Measurements from ENCODE around the gene UBXN11. TPM values are rescaled to one million over a fixed set of nuclear protein-coding genes. Genes with fewer than 3 reads are reported as not detected.

The UBXN11 gene
- total RNA-seq = 1 to 10 TPM; 3.5 to 7.0 (median 3.9) TPM
- polyA plus RNA-seq = 1 to 10 TPM; 3.9 to 6.8 (median 5.8) TPM
- long read RNA-seq, donor 1, partial matches to known transcripts = 4 of 9 reads
- long read RNA-seq, donor 1, other reads (novel, unspliced or antisense) = 4 of 9 reads
- long read RNA-seq, donor 2, partial matches to known transcripts = 3 of 18 reads
- long read RNA-seq, donor 2, other reads (novel, unspliced or antisense) = 9 of 18 reads

- WGBS, 3 donors = 2 to 4% (median 2%) methylated on average over 48 to 51 of the region's 51 CpGs
- ATAC-seq (peak; percentile 98 to 100 (median 100)), DNase-seq (peak; percentile 87 to 92)
- intact Hi-C loops (cut with DNase I) = no loop called here
- Histone ChIP-seq H3K4me1 (peaks cover 13% of the 10 kb centered on the region), H3K27ac (peak within 1 kb of the TSS; percentile 36), H3K4me3 (peak within 1 kb of the TSS; percentile 95), H3K27me3 (ENCODE audit: insufficient read depth in 3 of 3, low read length in 2 of 3) (no peaks in the 10 kb centered on the region), H3K9me3 (no peaks in the 10 kb centered on the region), H3K36me3 (ENCODE audit: insufficient read depth in 1 of 2, low read depth in 1 of 2) (no peaks in the 10 kb centered on the region)
- TF ChIP-seq CTCF (IDR thresholded peaks at IDR 0.05) = no peak
Observed at GRCh38 chr1:26306290-26307229, at the start of gene UBXN11. UBXN11 (minus strand) TSS chr1:26306636; CDS start chr1:26302883, 3,753 bp downstream.

- H3K36me3 ChIP-seq (ENCODE audit: insufficient read depth in 1 of 2, low read depth in 1 of 2) = no peaks in the 10 kb centered on the region
- ATAC-seq = no peak
- no peak for DNase-seq
- H3K27me3 ChIP-seq (ENCODE audit: insufficient read depth in 3 of 3, low read length in 2 of 3) = peaks cover 0 to 52% (median 15%) of the 10 kb centered on the region in 3 donors
- H3K4me1 ChIP-seq = no peaks in the 10 kb centered on the region
- no peaks in the 10 kb centered on the region for H3K9me3 ChIP-seq
- no peak for TF ChIP-seq CTCF (IDR thresholded peaks at IDR 0.05)
- H3K27ac ChIP-seq = no peak overlapping the region
- H3K4me3 ChIP-seq = no peak overlapping the region
- WGBS, 3 donors = 76 to 85% (median 77%) methylated on average over 5 of the region's 5 CpGs
- intact Hi-C loops (cut with DNase I) = no loop called here
Observed at GRCh38 chr1:26356106-26356505, 49.7 kb upstream of the UBXN11 start.

- Histone ChIP-seq H3K27ac (no peak overlapping the region), H3K4me1 (no peaks in the 10 kb centered on the region), H3K4me3 (no peak overlapping the region), H3K27me3 (ENCODE audit: insufficient read depth in 3 of 3, low read length in 2 of 3) (peaks cover 0 to 41% (median 6%) of the 10 kb centered on the region in 3 donors), H3K36me3 (ENCODE audit: insufficient read depth in 1 of 2, low read depth in 1 of 2) (no peaks in the 10 kb centered on the region), H3K9me3 (no peaks in the 10 kb centered on the region)
- no peak for ATAC-seq
- TF ChIP-seq CTCF (IDR thresholded peaks at IDR 0.05) = no peak
- WGBS, 3 donors = 90 to 92% (median 91%) methylated on average over 8 to 9 of the region's 9 CpGs
- no peak for DNase-seq
- intact Hi-C loops (cut with DNase I) = no loop called here
Observed at GRCh38 chr1:26354972-26355371, 48.5 kb upstream of the UBXN11 start.

GRCh38 chr1:26353976-26354820, 47.8 kb upstream of the UBXN11 start, which contains the start of gene CRYBG2:
CRYBG2 (minus strand) TSS chr1:26354130; CDS start chr1:26346657, 7,473 bp downstream.
- no peak within 1 kb of the TSS for H3K27ac ChIP-seq
- TF ChIP-seq CTCF (IDR thresholded peaks at IDR 0.05) = no peak
- H3K9me3 ChIP-seq = no peaks in the 10 kb centered on the region
- DNase-seq (no peak), ATAC-seq (peak in 1 of 4 donors; percentile 13)
- intact Hi-C loops (cut with DNase I) = no loop called here
- H3K4me1 ChIP-seq = no peaks in the 10 kb centered on the region
- no peaks in the 10 kb centered on the region for H3K36me3 ChIP-seq (ENCODE audit: insufficient read depth in 1 of 2, low read depth in 1 of 2)
- 78 to 86% (median 81%) methylated on average over 20 to 21 of the region's 21 CpGs for WGBS, 3 donors
- H3K4me3 ChIP-seq = no peak within 1 kb of the TSS
- H3K27me3 ChIP-seq (ENCODE audit: insufficient read depth in 3 of 3, low read length in 2 of 3) = peaks cover 0 to 35% (median 1%) of the 10 kb centered on the region in 3 donors

Data from psoas muscle (tissue), 8 donors.